GM08714 (cell line): Measurements from ENCODE around the gene MS4A4A.

Experiments used
- H3K4me3 ChIP-seq: fragments of 200-500 bp; sonication (Bioruptor generic); 2 replicates; pipeline ENCODE4 v1.5.1; 2014; ENCODE audit warnings: mild to moderate bottlenecking, low read length, inconsistent platforms
- ZNF274 ChIP-seq: IDR thresholded peaks from 2 replicates; pipeline ENCODE4 v1.6.1; 2012; ENCODE audit warnings: mild to moderate bottlenecking, low read depth, low read length

MS4A4A gene

GRCh38 chr11:60280412-60280811, at the start of gene MS4A4A:
Gene MS4A4A, plus strand, starts transcription at chr11:60280666. Its CDS starts 10 bp downstream, at chr11:60280676.
- TF ChIP-seq ZNF274, result no peak
- no peak within 1 kb of the TSS for H3K4me3 ChIP-seq

GRCh38 chr11:60230681-60231080, 49.8 kb upstream of the MS4A4A start:
- no peak overlapping the region for H3K4me3 ChIP-seq
- no peak for TF ChIP-seq ZNF274

- no peak for TF ChIP-seq ZNF274
- H3K4me3 ChIP-seq, result no peak overlapping the region
These were observed 45.1 kb upstream of the MS4A4A start for GRCh38 chr11:60235321-60235720.

- no peak for TF ChIP-seq ZNF274
- no peak overlapping the region for H3K4me3 ChIP-seq
These were observed 39.8 kb upstream of the MS4A4A start for GRCh38 chr11:60240662-60241061.

- no peak overlapping the region for H3K4me3 ChIP-seq
- TF ChIP-seq ZNF274, result no peak
These were observed 38.7 kb upstream of the MS4A4A start for GRCh38 chr11:60241786-60242185.

GRCh38 chr11:60242740-60243239, 37.7 kb upstream of the MS4A4A start, which contains the start of gene MS4A4E:
Gene MS4A4E, minus strand, starts transcription at chr11:60243137. Its CDS starts 13,082 bp downstream, at chr11:60230055.
- no peak for TF ChIP-seq ZNF274
- H3K4me3 ChIP-seq, result no peak within 1 kb of the TSS

GRCh38 chr11:60251485-60252212, 28.8 kb upstream of the MS4A4A start:
- no peak for TF ChIP-seq ZNF274
- H3K4me3 ChIP-seq, result no peak overlapping the region

- H3K4me3 ChIP-seq, result no peak overlapping the region
- no peak for TF ChIP-seq ZNF274
These were observed 28.0 kb upstream of the MS4A4A start for GRCh38 chr11:60252213-60253108.

- TF ChIP-seq ZNF274, result no peak
- no peak overlapping the region for H3K4me3 ChIP-seq
These were observed 22.3 kb upstream of the MS4A4A start for GRCh38 chr11:60257956-60258722.

GRCh38 chr11:60261014-60261413, 19.5 kb upstream of the MS4A4A start:
- H3K4me3 ChIP-seq, result no peak overlapping the region
- TF ChIP-seq ZNF274, result no peak

GRCh38 chr11:60263402-60263801, 17.1 kb upstream of the MS4A4A start:
- no peak for TF ChIP-seq ZNF274
- H3K4me3 ChIP-seq, result no peak overlapping the region

- TF ChIP-seq ZNF274, result no peak
- no peak overlapping the region for H3K4me3 ChIP-seq
These were observed 15.8 kb upstream of the MS4A4A start for GRCh38 chr11:60264644-60265043.

GRCh38 chr11:60265373-60266214, 14.9 kb upstream of the MS4A4A start:
- H3K4me3 ChIP-seq, result no peak overlapping the region
- TF ChIP-seq ZNF274, result no peak
